ENCODE results near the gene PDZK1.
"Not testable (repeated sequence)": the region's sequence is repeated elsewhere in the genome, so short reads cannot be mapped to it uniquely, and the experiment has no call there.

Gene PDZK1

GRCh38 chr1:145711213-145711651, 4.1 kb upstream of the PDZK1 start:
- DNase-seq (ENCODE audit: extremely low spot score, insufficient read length, low read depth), result no peak
- no peak for FAIRE-seq

- no peak for DNase-seq (ENCODE audit: extremely low spot score, insufficient read length, low read depth)
- no peak for FAIRE-seq
Observed at GRCh38 chr1:145710291-145711027, 3.3 kb upstream of the PDZK1 start.

- DNase-seq (ENCODE audit: extremely low spot score, insufficient read length, low read depth), result no peak
- FAIRE-seq, result no peak
Observed at GRCh38 chr1:145708063-145708462, 895 bp upstream of the PDZK1 start.

GRCh38 chr1:145706086-145706664, 993 bp downstream of the PDZK1 start:
- no peak for FAIRE-seq
- DNase-seq (ENCODE audit: extremely low spot score, insufficient read length, low read depth), result no peak

- no peak for DNase-seq (ENCODE audit: extremely low spot score, insufficient read length, low read depth)
- FAIRE-seq, result no peak
Observed at GRCh38 chr1:145705622-145706021, 1.5 kb downstream of the PDZK1 start.

GRCh38 chr1:145702826-145703225, 4.3 kb downstream of the PDZK1 start:
- FAIRE-seq, result no peak
- DNase-seq (ENCODE audit: extremely low spot score, insufficient read length, low read depth), result no peak

- FAIRE-seq (no peak), DNase-seq (ENCODE audit: extremely low spot score, insufficient read length, low read depth) (no peak)
Observed at GRCh38 chr1:145702052-145702451, 5.1 kb downstream of the PDZK1 start.

GRCh38 chr1:145701306-145701862, 5.8 kb downstream of the PDZK1 start:
- no peak for FAIRE-seq
- no peak for DNase-seq (ENCODE audit: extremely low spot score, insufficient read length, low read depth)

- DNase-seq (ENCODE audit: extremely low spot score, insufficient read length, low read depth), result no peak
- FAIRE-seq, result no peak
Observed at GRCh38 chr1:145696630-145696960, 10.6 kb downstream of the PDZK1 start.

- FAIRE-seq (no peak), DNase-seq (ENCODE audit: extremely low spot score, insufficient read length, low read depth) (no peak)
Observed at GRCh38 chr1:145695821-145696629, 11.1 kb downstream of the PDZK1 start.

GRCh38 chr1:145692785-145693443, 14.3 kb downstream of the PDZK1 start:
- DNase-seq (ENCODE audit: extremely low spot score, insufficient read length, low read depth) (no peak), FAIRE-seq (no peak)

- DNase-seq (ENCODE audit: extremely low spot score, insufficient read length, low read depth), result peak; percentile 35
- FAIRE-seq, result peak; percentile 78
Observed at GRCh38 chr1:145690587-145691558, 16.3 kb downstream of the PDZK1 start.

- no peak for FAIRE-seq
Observed at GRCh38 chr1:145689922-145690321, 17.2 kb downstream of the PDZK1 start.

GRCh38 chr1:145688924-145689323, 18.2 kb downstream of the PDZK1 start:
- DNase-seq (ENCODE audit: extremely low spot score, insufficient read length, low read depth) (no peak), FAIRE-seq (no peak)

More at GRCh38 chr1:145689922-145690321, 17.2 kb downstream of the PDZK1 start:
- DNase-seq (ENCODE audit: extremely low spot score, insufficient read length, low read depth), result no peak

- no peak for FAIRE-seq
- no peak for DNase-seq (ENCODE audit: extremely low spot score, insufficient read length, low read depth)
Observed at GRCh38 chr1:145688328-145688727, 18.8 kb downstream of the PDZK1 start.

GRCh38 chr1:145686078-145686477, 21.1 kb downstream of the PDZK1 start:
- not testable (repeated sequence) for FAIRE-seq; DNase-seq (ENCODE audit: extremely low spot score, insufficient read length, low read depth)

- not testable (repeated sequence) for DNase-seq (ENCODE audit: extremely low spot score, insufficient read length, low read depth); FAIRE-seq
Observed at GRCh38 chr1:145684858-145685257, 22.3 kb downstream of the PDZK1 start.

GRCh38 chr1:145673217-145673616, 34.0 kb downstream of the PDZK1 start:
- not testable (repeated sequence) for FAIRE-seq; DNase-seq (ENCODE audit: extremely low spot score, insufficient read length, low read depth)

All from GM18507 (cell line).